Mucosa of gallbladder (tissue), 1 donor: ENCODE measurements around the gene POLE3. TPM values are rescaled to one million over a fixed set of nuclear protein-coding genes. Genes with fewer than 3 reads are reported as not detected.

ENCODE experiments used
- total RNA-seq: library from RNA; stranded (reverse); gene quantifications from one replicate; pipeline ENCODE4 v1.2.1, GENCODE V29; 2021
- donor health status: DM: no; HTN: no; CAD: no.

Gene POLE3
- total RNA-seq, 1 donor from 2014 or later: 24.5 TPM

Other genes starting within 250 kb of the POLE3 start
- 28.9 TPM for gene FKBP15, start 189.4 kb downstream of the POLE3 start, total RNA-seq
- 26.1 TPM for gene SLC31A1, start 189.1 kb downstream of the POLE3 start, total RNA-seq
- gene CDC26, start 135.1 kb downstream of the POLE3 start, total RNA-seq: 29.0 TPM
- 20.1 TPM for gene PRPF4, start 135.0 kb downstream of the POLE3 start, total RNA-seq
- gene RNF183, start 107.3 kb downstream of the POLE3 start, total RNA-seq: 5.3 TPM
- gene WDR31, start 70.4 kb downstream of the POLE3 start, total RNA-seq: 8.1 TPM
- 16.0 TPM for gene BSPRY, start 61.1 kb downstream of the POLE3 start, total RNA-seq
- gene HDHD3, start 33.7 kb downstream of the POLE3 start, total RNA-seq: 102 TPM
- gene ALAD, start 9.4 kb downstream of the POLE3 start, total RNA-seq: 108 TPM
- gene C9orf43, start 72 bp upstream of the POLE3 start, total RNA-seq: 0.37 TPM
- 142 TPM for gene RGS3, start 53.1 kb upstream of the POLE3 start, total RNA-seq